Testis (tissue), 3 donors: ENCODE data around the gene KIF1A. TPM values are rescaled to one million over a fixed set of nuclear protein-coding genes. Genes with fewer than 3 reads are reported as not detected.

Source experiments
- DNase-seq: peaks from one replicate; pipeline ENCODE4 v3.0.0-alpha.2; 2019
- H3K27ac ChIP-seq, 2 donors: fragments of 200-600 bp; sonication (generic); one replicate each; pipeline ENCODE4 v1.5.1; 2019
- H3K27me3 ChIP-seq: fragments of 200-600 bp; sonication (generic); one replicate; pipeline ENCODE4 v1.5.1; 2019
- H3K36me3 ChIP-seq: fragments of 200-600 bp; sonication (generic); one replicate; pipeline ENCODE4 v1.5.1; 2017; ENCODE audit warnings: low read depth; ENCODE audit errors: missing control alignments
- H3K4me1 ChIP-seq: fragments of 200-600 bp; sonication (generic); one replicate; pipeline ENCODE4 v1.5.1; 2019
- H3K4me3 ChIP-seq, 2 donors: fragments of 200-600 bp; sonication (generic); one replicate each; pipeline ENCODE4 v1.5.1; 2017 to 2019
- H3K9me3 ChIP-seq: fragments of 200-600 bp; sonication (generic); one replicate; pipeline ENCODE4 v1.5.1; 2017
- POLR2A ChIP-seq: fragments of 450-650 bp; IDR thresholded peaks from one replicate; pipeline ENCODE4 v1.6.1; 2017; ENCODE audit warnings: antibody characterized with exemption, mild to moderate bottlenecking, moderate library complexity
- WGBS, 2 donors: methylation state at CpG; one replicate each; pipeline ENCODE4 v1.1.5; 2018; 5-methylcytosine and 5-hydroxymethylcytosine counted together
- intact Hi-C: fragments of 100-400 bp; cut with DNase I; formaldehyde crosslinking; loops from one replicate; pipeline ENCODE4 v1.15.1; 2023; ENCODE audit warnings: low total_unique reads
- polyA plus RNA-seq: library from polyadenylated mRNA; stranded (reverse); fragments of 350-450 nt; fragmentation: Illumina TruSeq; extraction: RNeasy Lipid Tissue Mini Kit (QIAGEN cat#74804); gene quantifications from one replicate; pipeline ENCODE4 v1.2.3, GENCODE V29; 2014; ENCODE audit warnings: low read depth, low replicate concordance; ENCODE audit not compliant: insufficient read depth
- total RNA-seq, 2 donors: library from RNA; depleted of rRNA; stranded (reverse); fragments of >200 nt; gene quantifications; one replicate each; pipeline ENCODE4 v1.2.3, GENCODE V29; 2016
- TF ChIP-seq, protein P1 (sequence below), 3 experiments: fragments of 450-650 bp in 2 of 3; fragments of 200-600 bp in 1 of 3; sonication (generic) in 1 of 3; IDR thresholded peaks; one replicate each; pipeline ENCODE4 v1.5.1; 2016 to 2019; ENCODE audit warnings: antibody characterized with exemption in 3 of 3, mild to moderate bottlenecking in 2 of 3, moderate library complexity in 1 of 3

Gene KIF1A
- total and polyA plus RNA-seq, 3 donors from 2014 or later, result 33.5 to 42.1 (median 37.0) TPM

DNA sequence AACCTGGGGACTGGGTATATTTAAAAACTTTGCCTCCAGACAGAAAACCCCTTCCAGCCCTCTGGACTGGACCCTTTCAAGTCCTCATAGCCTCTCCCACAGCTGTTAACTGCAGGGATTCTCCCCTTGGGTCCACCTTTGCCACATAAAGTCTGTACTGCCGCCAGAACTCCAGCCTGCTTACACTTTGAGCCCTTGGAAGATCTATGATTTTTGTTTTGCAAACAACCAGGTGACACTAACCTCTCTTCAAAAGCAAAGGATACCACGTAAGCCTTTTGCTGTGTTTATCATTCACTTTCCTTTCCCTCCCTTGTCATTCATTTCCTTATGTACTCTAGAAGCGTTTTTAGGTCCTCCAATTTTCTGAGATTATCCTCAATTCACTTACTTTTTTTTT lies 44.5 kb upstream of the KIF1A start:
- Histone ChIP-seq H3K36me3 (no peaks in the 10 kb centered on the region), H3K27ac (no peak overlapping the region), H3K4me3 (no peak overlapping the region), H3K27me3 (no peaks in the 10 kb centered on the region), H3K4me1 (peaks cover 6% of the 10 kb centered on the region), H3K9me3 (no peaks in the 10 kb centered on the region)
- no peak for DNase-seq
- 87 to 93% methylated on average over 3 of the region's 3 CpGs for WGBS, 2 donors
- TF ChIP-seq POLR2A, result no peak
- TF ChIP-seq, protein P1, sequence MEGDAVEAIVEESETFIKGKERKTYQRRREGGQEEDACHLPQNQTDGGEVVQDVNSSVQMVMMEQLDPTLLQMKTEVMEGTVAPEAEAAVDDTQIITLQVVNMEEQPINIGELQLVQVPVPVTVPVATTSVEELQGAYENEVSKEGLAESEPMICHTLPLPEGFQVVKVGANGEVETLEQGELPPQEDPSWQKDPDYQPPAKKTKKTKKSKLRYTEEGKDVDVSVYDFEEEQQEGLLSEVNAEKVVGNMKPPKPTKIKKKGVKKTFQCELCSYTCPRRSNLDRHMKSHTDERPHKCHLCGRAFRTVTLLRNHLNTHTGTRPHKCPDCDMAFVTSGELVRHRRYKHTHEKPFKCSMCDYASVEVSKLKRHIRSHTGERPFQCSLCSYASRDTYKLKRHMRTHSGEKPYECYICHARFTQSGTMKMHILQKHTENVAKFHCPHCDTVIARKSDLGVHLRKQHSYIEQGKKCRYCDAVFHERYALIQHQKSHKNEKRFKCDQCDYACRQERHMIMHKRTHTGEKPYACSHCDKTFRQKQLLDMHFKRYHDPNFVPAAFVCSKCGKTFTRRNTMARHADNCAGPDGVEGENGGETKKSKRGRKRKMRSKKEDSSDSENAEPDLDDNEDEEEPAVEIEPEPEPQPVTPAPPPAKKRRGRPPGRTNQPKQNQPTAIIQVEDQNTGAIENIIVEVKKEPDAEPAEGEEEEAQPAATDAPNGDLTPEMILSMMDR (IDR thresholded peaks at IDR 0.05), result no peak
- intact Hi-C loops, result no loop called here

DNA sequence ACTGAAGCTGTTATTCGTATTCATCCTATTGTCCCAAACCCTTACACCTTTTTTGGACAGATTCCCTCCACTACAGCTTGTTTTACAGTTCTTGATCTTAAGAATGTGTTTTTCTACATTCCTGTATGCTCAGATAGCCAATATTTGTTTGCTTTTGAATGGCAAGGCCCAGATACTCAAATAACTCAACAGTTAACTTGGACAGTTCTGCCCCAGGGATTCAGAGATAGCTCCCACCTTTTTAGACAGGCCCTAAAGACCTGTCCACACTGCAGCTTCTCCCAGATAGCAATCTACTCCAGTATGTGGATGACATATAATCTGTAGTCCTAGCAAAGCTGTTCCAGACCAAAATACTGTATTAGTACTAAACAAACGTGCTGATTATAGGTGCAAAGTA lies 41.5 kb upstream of the KIF1A start:
- DNase-seq, result no peak
- TF ChIP-seq, protein P1 (IDR thresholded peaks at IDR 0.05), result no peak
- TF ChIP-seq POLR2A, result no peak
- Histone ChIP-seq H3K27me3 (no peaks in the 10 kb centered on the region), H3K4me1 (peaks cover 6% of the 10 kb centered on the region), H3K36me3 (no peaks in the 10 kb centered on the region), H3K4me3 (no peak overlapping the region), H3K27ac (no peak overlapping the region), H3K9me3 (no peaks in the 10 kb centered on the region)
- WGBS, 2 donors, result 97% methylated on average over 2 of the region's 2 CpGs
- intact Hi-C loops, result no loop called here

DNA sequence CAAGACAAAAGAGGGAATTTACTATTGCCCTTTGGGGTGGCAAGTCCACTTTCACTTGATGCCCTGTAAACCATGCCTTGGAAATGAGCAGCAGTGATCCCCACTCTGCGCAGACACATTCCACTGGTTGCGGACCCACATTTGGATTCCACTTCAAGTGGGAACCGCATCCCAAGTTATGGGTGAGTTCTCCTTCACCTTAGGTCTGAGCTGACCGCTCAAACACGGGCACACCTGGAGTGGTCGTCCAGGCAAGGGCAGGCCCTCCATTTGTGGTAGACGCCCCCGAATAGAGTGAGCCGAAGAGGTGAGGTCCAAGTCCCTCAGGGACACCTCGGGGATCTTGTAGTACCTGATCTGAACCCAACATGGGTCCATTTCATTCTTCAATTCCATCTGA lies 38.9 kb upstream of the KIF1A start:
- Histone ChIP-seq H3K4me1 (no peaks in the 10 kb centered on the region), H3K36me3 (no peaks in the 10 kb centered on the region), H3K4me3 (no peak overlapping the region), H3K27ac (no peak overlapping the region), H3K27me3 (no peaks in the 10 kb centered on the region), H3K9me3 (no peaks in the 10 kb centered on the region)
- intact Hi-C loops, result no loop called here
- 93 to 96% methylated on average over 10 of the region's 10 CpGs for WGBS, 2 donors
- DNase-seq, result no peak
- TF ChIP-seq POLR2A, result no peak
- TF ChIP-seq, protein P1 (IDR thresholded peaks at IDR 0.05), result no peak

DNA sequence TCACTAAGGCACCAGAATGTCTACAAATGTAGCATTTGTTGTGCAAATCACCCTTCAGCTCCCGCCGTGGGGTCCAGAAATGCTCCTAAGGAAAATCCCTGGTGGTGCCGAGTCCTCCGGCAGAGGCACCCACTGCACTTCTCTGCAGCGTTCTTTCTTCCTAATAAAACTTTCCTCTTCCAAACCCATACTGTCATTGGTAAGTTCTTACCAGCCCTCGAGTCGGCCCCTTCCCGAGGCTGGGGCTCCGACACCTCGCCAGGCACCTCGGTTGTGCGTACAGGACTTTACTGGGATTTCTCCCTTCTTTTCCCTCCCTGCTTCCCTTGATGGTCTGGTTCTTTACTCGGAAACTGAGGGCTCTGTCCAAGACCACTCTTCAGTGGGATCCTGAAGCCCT lies 38.3 kb upstream of the KIF1A start:
- Histone ChIP-seq H3K27ac (no peak overlapping the region), H3K4me1 (no peaks in the 10 kb centered on the region), H3K27me3 (no peaks in the 10 kb centered on the region), H3K36me3 (no peaks in the 10 kb centered on the region), H3K4me3 (no peak overlapping the region), H3K9me3 (no peaks in the 10 kb centered on the region)
- intact Hi-C loops, result no loop called here
- DNase-seq, result no peak
- TF ChIP-seq, protein P1 (IDR thresholded peaks at IDR 0.05), result no peak
- no peak for TF ChIP-seq POLR2A
- WGBS, 2 donors, result 96 to 97% methylated on average over 13 of the region's 13 CpGs
